HG02588 (cell line): ENCODE results near the gene PDE2A.

ENCODE experiments used
- ATAC-seq: cut with Tn5 transposase; IDR thresholded peaks from one replicate; pipeline ENCODE4 v1.9.1; 2021; ENCODE audit warnings: mild to moderate bottlenecking, moderate library complexity; ENCODE audit not compliant: unreplicated experiment

Gene PDE2A

DNA sequence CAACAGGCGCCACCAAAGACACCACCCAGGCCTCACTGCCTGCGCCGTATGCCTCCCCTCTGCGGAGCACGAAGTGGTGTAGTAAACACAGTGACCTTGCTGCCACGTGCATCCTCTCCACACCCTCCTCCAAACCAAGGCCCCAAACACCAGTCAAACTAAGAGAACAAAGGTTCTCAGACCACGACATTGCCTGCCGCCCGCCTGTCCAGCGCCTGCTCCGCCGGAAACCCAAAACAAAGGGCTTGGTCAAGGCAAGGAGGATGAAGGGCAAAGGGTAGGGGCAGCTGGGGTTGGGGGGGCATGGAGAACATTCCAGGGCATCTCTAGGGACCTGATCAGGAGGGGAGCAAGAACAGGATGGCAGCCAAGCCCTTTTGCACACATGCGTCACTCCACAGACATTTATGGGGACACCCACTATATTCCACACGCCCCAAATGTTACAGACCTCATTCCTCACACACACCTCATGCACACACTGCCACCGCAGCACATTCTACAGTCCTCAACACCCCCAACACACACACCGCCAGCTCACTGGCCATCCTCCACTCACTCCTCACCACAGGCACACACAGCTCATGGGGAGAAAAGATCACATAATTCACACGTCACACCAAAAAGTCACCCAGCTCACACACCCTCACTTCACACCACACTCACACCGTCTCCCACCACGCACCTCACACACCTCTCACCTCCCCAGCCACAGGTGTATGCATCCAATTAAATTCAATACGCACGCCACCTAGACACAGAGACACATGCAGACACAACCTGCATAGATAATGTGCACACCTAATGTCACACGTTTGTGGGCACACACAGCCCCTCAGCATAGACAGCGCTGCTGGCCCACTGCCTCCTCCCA lies 34.5 kb downstream of the PDE2A start:
- ATAC-seq, result no peak

DNA sequence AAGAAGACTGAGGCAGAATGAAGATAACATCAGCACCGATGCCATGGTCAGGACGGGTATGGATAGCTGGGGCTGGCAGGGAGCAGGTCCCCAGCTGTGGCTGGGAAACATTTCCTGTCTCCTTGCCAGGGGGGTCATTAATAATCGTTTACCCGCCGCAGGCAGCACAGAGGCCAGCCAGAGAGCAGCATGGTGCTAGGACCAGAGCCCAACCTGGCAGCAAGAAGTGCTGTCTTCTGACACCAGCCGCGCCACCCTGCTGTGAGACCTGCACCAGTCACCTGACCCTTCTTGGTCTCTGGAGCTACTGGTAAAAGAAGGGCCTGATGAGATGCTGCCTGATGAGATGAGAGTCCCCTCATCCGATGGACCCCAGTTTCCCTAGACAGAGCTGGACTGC lies 36.3 kb downstream of the PDE2A start:
- no peak for ATAC-seq

- ATAC-seq, result no peak
Measured at GRCh38 chr11:72637198-72637597, 37.0 kb downstream of the PDE2A start.

GRCh38 chr11:72636376-72636775 lies 37.8 kb downstream of the PDE2A start:
- ATAC-seq, result no peak

- ATAC-seq, result no peak
Measured at GRCh38 chr11:72635933-72636332, 38.3 kb downstream of the PDE2A start.

- no peak for ATAC-seq
Measured at GRCh38 chr11:72635309-72635915, 38.8 kb downstream of the PDE2A start.

DNA sequence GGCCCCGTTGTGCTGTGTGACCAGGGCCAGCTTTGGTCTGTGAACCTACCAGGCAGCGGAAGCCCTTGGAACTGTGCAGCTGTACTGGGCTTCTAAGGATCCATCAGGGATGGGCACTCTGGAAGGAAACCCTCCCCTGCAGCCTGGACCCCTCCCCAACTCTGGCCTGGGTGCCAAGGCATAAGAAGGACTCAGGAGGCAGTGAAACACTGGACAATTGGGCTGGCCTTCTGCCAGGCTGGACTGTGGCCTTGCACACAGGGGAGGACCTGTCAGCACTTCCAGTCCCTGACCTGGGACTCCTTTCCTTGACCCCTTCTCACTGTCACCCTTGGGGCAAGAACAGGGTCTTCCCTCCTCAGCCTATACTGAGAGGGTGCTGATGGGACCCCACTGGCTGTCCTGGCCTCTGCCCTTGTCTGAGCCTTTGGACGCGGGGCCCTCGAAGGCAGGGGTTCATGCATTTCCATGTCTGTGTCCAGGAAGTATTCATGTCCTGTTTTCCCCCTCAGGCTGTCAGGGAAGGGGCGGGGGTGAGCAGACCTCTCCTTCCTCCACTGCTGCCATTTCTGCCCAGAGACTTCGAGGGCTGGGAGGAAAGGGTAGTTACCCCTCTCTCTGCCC lies 39.6 kb downstream of the PDE2A start:
- ATAC-seq, result no peak

- ATAC-seq, result no peak
Measured at GRCh38 chr11:72634016-72634415, 40.2 kb downstream of the PDE2A start.

GRCh38 chr11:72633068-72633467 lies 41.2 kb downstream of the PDE2A start:
- ATAC-seq, result no peak

DNA sequence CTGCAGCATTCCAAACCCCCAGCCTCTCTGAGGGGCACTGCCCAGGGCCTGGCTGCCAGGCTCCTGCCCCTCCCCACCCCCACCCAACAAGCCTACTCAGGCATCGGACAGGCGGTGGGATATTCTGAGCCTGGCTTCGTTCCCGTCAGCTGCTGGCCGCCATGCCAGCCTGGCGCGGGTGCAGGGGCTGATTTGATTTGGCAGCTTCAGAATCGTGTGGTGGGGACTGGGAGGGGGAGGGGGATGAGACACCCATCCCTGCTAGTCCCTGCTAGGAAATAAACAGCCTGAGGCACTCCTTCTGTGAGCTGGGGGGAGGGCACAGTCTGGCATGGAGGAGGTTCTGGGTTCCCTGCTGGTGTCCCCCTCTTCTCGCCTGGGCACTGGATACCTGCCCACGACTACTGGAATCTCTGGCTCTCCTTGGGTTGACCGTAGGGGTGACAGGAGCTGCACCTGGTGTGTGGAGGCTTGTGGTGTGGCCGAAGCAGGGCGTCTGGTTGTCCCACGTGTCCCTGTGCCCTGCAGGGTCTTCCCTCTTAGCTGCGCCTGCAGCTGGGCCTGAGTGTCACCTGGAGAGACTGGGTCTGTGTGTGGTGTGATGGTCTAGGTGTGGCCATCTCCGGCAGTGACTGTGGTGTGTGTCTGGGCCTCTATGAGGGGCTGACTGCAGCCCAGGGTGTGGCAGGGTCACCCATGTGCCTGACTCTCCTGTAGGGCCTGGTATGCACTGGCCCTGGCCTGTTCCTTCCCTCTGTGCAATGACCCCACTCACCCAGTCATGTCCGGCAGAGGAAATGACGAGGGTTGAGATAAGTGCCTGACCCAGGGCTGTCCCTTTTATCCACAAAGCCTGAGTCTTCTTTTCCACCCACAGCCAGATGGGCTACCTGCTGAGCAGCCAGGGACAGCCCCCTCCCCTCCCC lies 42.2 kb downstream of the PDE2A start:
- no peak for ATAC-seq

DNA sequence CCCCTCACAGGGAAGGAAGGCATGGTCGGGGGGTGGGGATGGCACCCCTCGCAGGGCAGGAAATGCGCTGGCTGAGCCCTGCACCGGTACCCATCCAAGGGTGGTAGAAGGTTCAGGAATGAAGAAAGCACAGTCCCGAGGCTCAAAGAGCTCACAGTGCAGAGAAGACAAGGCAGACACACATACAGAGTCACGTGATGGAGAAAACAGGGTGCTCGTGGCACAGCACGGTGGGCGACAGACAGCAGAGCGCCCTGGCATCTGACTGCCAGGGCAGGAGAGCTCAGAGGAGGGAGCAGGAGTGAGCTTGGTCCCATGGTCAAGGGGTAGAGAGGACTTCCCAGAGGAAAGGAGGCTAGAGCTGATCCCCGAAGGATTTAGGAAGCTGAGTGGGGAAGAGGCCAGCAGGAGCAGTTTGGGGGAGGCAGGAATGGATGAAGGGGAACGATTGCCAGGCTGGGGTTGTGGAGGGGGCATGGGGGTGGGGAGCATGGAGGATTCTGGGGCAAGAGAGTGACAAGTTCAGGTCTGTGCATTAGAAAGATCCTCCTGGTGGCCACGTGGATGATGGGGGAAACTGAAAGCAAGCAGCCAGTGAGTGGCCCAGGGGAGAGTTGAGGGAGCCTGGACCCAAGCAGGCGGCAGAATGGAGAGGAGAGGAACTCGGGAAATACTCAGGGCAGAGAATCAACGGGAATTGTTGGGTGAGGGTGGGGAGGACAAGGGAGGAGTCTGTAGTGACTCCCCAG lies 43.9 kb downstream of the PDE2A start:
- ATAC-seq, result no peak

GRCh38 chr11:72629266-72629665 lies 45.0 kb downstream of the PDE2A start:
- ATAC-seq, result no peak

DNA sequence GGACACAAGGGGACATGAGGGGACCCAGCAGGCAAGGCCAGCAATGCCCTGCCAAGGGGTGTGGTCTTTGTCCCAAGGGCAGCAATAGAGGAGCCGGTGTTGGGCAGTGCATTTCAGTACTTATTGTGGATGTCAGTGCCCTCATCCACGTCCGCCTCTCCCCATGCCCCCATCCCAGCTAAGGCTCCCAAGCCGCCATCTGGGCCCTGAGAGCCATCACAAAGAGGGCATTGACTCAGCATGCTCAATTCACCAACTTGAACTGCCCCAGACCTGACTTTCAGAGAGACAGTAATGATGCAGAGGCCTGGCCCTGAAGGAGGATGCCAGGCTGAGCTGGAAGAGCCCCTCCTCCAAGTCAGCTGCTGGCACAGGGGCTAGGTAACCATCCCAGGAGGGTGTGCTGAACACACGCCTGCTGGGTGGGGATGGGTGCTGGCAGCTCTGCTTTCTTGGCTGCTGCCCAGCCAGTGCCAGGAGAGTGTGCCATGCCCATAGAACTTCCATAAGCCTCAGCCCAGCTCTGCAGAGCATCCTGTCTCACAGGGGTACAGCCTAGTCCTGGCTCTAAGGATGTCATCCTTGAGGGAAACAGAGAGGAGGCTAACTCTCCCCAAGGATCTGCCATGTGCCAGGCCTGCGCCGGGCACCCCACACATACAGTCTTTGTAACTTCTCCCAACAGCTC lies 46.5 kb downstream of the PDE2A start:
- ATAC-seq, result no peak

- ATAC-seq, result no peak
Measured at GRCh38 chr11:72626414-72626936, 47.7 kb downstream of the PDE2A start.

DNA sequence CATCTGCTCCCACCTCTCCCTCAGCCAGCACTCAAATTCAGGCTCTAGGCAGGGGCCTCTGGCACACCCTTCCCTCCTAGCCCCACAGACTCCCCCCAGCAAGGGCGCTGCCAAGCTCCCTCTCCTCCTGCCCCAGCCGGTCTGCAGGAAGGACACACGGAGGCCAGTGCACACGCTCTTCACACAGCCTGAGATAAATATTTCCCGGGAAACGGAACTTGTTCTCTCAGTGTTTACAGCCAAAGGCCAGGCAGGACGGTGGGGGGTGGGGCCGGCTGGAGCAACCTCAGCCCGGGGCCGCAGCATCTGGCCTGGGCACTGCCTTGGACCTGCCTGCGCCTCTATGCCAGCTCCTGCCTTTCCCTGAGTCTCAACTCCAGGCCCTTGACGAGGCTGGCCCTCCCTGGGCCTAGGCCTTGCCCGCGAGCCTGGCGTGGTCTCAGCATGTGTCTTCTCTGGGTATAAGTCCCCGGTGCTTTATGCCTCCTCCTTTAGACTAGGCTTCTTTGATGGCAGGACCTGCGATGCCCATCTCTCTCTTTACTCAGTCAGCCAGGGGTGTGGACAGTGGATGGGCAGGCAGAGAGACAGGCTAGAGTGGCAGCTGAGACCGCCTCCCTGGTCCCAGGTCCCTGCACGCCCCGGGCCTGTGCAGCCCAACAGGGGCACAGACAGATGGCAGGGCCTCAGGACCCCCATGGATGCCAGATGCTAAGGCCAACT lies 48.4 kb downstream of the PDE2A start:
- ATAC-seq, result no peak

DNA sequence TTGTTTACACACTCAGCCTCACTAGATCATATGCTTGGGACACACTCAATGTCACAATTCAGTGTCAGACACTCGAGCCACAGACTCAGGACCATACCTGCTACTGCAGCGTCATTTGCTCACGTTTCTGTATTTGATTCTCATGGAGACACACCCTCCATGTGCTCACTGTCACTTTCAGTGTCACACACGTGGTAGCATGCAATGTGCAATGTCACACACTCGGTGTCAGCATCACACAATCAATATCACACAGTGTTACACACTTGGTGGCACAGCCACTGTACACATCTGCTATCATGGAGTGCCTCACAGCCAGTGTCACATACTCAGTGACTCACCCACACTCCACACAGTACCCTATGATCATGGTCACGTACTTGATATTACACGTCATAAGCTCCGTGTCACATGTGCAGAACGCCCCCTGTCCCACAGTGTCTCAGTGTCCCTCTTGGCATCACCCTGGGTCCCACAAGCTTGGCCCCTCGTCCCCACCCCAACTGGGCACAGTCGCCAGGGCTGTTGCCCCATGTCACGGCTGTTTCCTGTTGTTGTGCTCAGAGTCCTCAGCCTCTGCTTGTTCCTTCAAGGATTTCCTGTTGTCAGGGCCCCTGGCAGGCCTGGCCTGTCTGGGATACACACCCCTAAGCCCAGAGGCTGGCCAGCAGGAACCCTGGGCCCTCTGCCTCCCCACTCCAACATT lies 49.6 kb downstream of the PDE2A start:
- no peak for ATAC-seq

DNA sequence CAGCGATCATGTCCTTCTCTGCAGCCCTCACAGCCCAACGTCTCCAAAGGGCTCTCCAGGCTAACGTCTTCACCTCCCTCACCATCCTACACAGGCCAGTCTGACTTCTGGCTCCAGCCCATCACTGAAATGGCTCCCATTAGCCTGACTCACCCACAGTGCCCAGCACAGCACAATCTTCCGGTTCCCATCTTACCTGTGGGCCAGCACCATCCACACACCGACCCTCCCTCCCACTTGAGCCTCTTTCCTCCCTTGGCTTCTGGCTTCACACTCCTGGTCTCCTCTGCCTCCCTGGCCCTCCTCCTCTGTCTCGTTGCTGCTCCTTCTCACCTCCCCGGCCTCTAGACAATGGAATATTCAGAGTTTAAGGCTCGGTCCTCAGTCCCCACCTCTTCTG lies 51.2 kb downstream of the PDE2A start:
- ATAC-seq, result no peak

DNA sequence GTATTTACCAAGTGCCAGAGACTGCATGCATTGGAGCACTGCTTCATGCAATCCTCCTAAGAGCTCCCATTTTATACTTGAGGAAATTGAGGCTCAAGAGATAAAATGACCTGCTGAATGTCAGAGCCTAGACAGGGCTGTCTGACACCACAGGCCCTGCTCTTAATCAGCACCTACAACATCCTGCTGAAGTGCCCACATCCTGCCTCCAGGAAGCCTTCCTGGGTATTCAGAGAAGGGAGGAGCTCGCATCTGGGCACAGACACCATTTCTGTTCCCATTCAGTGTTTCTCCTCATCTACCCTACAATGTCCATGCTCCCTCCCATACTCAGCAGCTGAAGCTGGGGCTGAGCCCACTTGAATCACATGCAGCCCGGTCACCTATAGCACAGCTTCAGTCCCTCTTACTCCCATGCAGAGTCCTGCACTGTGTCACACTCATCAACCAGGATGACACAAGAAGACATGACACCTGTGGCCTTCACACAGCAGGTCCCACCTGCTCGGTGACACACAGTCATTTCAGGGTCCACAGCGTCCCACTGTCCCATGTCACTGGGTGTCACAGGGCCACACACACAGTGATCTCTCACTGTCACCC lies 53.1 kb downstream of the PDE2A start:
- no peak for ATAC-seq
